ENCODE data around the gene LAMB3. TPM values are rescaled to one million over a fixed set of nuclear protein-coding genes. Genes with fewer than 3 reads are reported as not detected.
A peak's percentile ranks its signal among the peaks of the same experiment; 100 is the strongest.

Gene LAMB3
- total RNA-seq, 1 donor from 2014 or later: not detected

GRCh38 chr1:209648346-209648745, 3.9 kb downstream of the LAMB3 start:
- Mint-ChIP-seq H3K27me3 (ENCODE audit: low read depth) (no peaks in the 10 kb centered on the region), H3K9me3 (no peaks in the 10 kb centered on the region), H3K27ac (ENCODE audit: unreplicated experiment) (no peak overlapping the region), H3K36me3 (ENCODE audit: low read depth) (no peaks in the 10 kb centered on the region), H3K4me1 (no peaks in the 10 kb centered on the region), H3K4me3 (no peak overlapping the region)
- TF ChIP-seq, protein P1, sequence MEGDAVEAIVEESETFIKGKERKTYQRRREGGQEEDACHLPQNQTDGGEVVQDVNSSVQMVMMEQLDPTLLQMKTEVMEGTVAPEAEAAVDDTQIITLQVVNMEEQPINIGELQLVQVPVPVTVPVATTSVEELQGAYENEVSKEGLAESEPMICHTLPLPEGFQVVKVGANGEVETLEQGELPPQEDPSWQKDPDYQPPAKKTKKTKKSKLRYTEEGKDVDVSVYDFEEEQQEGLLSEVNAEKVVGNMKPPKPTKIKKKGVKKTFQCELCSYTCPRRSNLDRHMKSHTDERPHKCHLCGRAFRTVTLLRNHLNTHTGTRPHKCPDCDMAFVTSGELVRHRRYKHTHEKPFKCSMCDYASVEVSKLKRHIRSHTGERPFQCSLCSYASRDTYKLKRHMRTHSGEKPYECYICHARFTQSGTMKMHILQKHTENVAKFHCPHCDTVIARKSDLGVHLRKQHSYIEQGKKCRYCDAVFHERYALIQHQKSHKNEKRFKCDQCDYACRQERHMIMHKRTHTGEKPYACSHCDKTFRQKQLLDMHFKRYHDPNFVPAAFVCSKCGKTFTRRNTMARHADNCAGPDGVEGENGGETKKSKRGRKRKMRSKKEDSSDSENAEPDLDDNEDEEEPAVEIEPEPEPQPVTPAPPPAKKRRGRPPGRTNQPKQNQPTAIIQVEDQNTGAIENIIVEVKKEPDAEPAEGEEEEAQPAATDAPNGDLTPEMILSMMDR (conservative IDR thresholded peaks at IDR 0.05): no peak
- no peak for DNase-seq (ENCODE audit: low read depth, low spot score)

GRCh38 chr1:209647156-209647555, 5.1 kb downstream of the LAMB3 start:
- no peaks in the 10 kb centered on the region for H3K4me1 Mint-ChIP-seq
- TF ChIP-seq, protein P1 (conservative IDR thresholded peaks at IDR 0.05): no peak
- H3K36me3 Mint-ChIP-seq (ENCODE audit: low read depth): no peaks in the 10 kb centered on the region
- no peaks in the 10 kb centered on the region for H3K9me3 Mint-ChIP-seq
- no peak overlapping the region for H3K4me3 Mint-ChIP-seq
- no peak for DNase-seq (ENCODE audit: low read depth, low spot score)
- no peaks in the 10 kb centered on the region for H3K27me3 Mint-ChIP-seq (ENCODE audit: low read depth)
- H3K27ac Mint-ChIP-seq (ENCODE audit: unreplicated experiment): no peak overlapping the region

DNA sequence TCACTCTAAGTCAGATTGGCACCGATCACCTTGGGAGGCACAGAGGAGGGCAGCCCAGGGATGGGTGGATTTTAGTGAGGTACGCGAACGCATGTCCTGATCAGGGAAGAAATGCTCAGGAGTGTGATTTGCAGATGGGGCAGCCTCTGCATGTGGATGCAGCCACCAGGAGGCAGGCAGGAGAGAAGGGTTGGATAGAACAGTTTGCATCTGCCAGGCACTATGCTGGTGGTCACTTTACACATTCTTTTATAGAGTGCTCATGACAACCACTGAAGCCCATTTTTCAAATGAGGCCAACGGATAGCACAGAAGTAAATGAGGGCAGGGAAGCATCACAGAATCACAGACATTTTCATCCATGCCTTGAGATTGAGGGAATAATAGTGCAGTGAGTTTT, 5.7 kb downstream of the LAMB3 start:
- H3K4me1 Mint-ChIP-seq: no peaks in the 10 kb centered on the region
- TF ChIP-seq, protein P1 (conservative IDR thresholded peaks at IDR 0.05): peak; percentile 20
- no peaks in the 10 kb centered on the region for H3K27me3 Mint-ChIP-seq (ENCODE audit: low read depth)
- H3K27ac Mint-ChIP-seq (ENCODE audit: unreplicated experiment): no peak overlapping the region
- H3K4me3 Mint-ChIP-seq: no peak overlapping the region
- no peak for DNase-seq (ENCODE audit: low read depth, low spot score)
- H3K36me3 Mint-ChIP-seq (ENCODE audit: low read depth): no peaks in the 10 kb centered on the region
- no peaks in the 10 kb centered on the region for H3K9me3 Mint-ChIP-seq

DNA sequence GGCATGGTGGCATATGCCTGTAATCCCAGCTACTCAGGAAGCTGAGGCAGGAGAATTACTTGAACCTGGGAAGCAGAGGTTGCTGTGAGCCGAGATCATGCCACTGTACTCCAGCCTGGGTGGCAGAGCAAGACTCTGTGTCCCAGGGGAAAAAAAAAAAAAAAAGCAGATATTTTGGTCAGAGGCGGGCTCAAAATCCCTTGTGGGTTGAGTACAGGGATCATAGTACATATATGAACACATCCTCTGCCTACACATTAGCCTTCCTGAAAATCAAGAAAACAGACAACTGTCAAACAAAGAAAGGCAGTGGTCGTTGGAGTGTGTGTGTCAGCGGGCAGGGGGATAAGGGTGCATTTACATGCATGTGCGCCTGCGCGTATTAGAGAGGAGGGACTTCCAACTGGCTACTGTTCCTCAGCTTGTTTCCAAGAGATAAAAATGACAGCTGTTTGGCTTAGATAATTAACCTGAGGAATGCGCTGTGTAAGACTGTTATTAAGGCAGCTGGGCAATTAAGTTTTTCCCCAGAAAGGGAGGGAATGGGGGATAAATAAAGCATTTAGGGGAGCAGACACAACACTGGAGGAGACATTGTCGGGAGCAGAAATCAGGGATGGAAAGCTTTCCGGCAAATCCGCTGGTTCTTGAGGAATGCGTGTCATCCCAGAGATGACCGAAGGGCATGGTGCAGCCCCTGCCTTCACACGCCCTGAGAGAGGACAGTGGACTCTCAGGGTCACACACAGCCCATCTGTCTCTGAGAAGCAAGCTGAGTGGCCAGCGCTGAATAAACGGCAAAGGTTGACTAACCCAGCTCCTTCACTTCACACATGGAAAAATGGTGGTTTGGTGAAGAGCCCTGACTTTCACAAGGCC, 6.4 kb downstream of the LAMB3 start:
- no peak overlapping the region for H3K27ac Mint-ChIP-seq (ENCODE audit: unreplicated experiment)
- H3K4me3 Mint-ChIP-seq: no peak overlapping the region
- no peaks in the 10 kb centered on the region for H3K9me3 Mint-ChIP-seq
- H3K36me3 Mint-ChIP-seq (ENCODE audit: low read depth): no peaks in the 10 kb centered on the region
- no peaks in the 10 kb centered on the region for H3K4me1 Mint-ChIP-seq
- no peak for DNase-seq (ENCODE audit: low read depth, low spot score)
- H3K27me3 Mint-ChIP-seq (ENCODE audit: low read depth): no peaks in the 10 kb centered on the region
- TF ChIP-seq, protein P1 (conservative IDR thresholded peaks at IDR 0.05): no peak

DNA sequence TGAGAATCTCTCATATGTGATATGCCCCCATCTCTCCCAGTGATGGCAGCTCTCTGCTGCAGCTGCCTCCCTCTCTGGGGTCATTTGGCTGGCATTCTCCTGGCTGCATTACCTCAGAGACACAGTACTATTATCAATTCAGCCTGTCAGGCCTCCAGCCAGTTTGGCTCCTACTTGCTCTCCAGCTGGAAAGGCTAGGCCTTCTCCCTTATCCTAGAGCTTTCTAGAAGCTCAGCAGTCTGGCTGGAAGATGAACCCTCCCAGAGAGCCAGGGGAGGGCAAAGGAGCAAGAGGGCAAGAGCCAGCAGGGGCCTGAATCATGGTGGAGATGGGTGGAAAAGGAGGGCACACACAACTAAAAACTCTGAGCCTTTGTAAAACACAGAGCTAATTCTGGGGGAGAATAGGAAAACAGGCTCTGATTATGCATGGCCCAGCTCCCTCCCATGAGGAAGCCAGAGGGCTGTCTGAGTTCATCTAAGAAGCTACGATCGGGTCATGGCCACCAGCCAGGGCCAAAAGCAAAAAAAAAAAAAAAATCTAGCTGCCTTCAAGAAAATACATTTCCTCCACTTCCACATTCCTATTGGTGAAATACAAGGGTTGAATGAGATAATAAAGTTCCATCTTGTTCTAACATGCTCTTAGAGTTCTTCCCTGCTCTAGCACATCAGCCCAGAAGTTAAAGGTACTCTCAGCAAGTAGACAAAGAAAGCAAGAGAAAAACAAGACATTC, 8.8 kb downstream of the LAMB3 start:
- H3K4me1 Mint-ChIP-seq: no peaks in the 10 kb centered on the region
- H3K9me3 Mint-ChIP-seq: no peaks in the 10 kb centered on the region
- DNase-seq (ENCODE audit: low read depth, low spot score): no peak
- TF ChIP-seq, protein P1 (conservative IDR thresholded peaks at IDR 0.05): no peak
- H3K27ac Mint-ChIP-seq (ENCODE audit: unreplicated experiment): no peak overlapping the region
- no peaks in the 10 kb centered on the region for H3K36me3 Mint-ChIP-seq (ENCODE audit: low read depth)
- H3K27me3 Mint-ChIP-seq (ENCODE audit: low read depth): no peaks in the 10 kb centered on the region
- H3K4me3 Mint-ChIP-seq: no peak overlapping the region

Data from neural crest cell (in vitro differentiated cells).